GM23248 (cell line): ENCODE results near the gene FILIP1.

Source experiments
- EZH2 ChIP-seq: fragments of 200-600 bp; sonication (generic); IDR thresholded peaks from 2 replicates; pipeline ENCODE4 v1.6.1; 2018; ENCODE audit warnings: antibody characterized with exemption, mild to moderate bottlenecking; ENCODE audit not compliant: insufficient read depth, poor library complexity, severe bottlenecking
- EZH2phosphoT487 ChIP-seq: fragments of 200-600 bp; sonication (generic); IDR thresholded peaks from 2 replicates; pipeline ENCODE4 v1.6.1; 2018; ENCODE audit warnings: antibody characterized with exemption, moderate library complexity, mild to moderate bottlenecking, low read depth; ENCODE audit not compliant: insufficient read depth

DNA sequence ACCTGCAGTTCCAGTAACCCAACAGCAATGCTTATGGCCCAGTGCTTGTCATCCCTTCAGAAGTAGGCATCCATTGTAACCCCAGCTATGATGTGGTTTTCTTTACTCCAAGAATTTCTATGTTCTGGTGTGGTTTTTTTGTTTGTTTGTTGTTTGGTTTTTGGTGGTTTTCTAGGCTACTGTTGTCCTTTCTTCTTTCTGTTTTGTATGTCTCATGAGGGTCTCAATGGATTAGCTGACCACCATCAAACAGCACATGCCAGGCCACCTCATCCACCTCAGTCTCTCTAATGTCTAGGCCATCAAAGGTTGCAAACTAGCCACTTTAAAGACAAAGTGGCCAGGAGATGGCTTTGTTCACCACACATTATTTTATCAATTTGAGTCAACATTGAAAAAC lies 149.6 kb downstream of the FILIP1 start:
- TF ChIP-seq EZH2: no peak
- TF ChIP-seq EZH2phosphoT487: no peak
